Stimulated activated CD8-positive, alpha-beta memory T cell treated with anti-CD3 and anti-CD28 coated beads, Interleukin-4, amount 100 ng/mL, for 1 hour (primary cell): ENCODE measurements around the gene ACAN.

Source experiments
- DNase-seq, 2 donors: peaks; one replicate each; pipeline ENCODE4 v3.0.0-alpha.2; 2020; ENCODE audit warnings: low read depth in 2 of 2, low spot score in 1 of 2

The ACAN gene

DNA sequence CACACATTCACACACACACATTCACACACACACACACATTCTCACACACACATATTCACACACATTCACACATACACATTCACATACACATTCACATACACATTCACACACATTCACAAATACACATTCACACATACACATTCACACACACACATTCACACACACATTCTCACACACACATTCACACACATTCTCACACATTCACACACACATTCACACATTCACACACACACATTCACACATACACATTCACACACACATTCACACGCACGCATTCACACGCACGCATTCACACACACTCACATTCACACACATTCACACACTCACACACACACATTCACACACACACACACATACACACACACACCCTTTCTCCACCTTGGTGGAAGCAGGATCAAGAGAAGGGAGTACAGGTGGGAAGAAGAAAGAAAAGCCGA, 97.8 kb downstream of the ACAN start:
- DNase-seq = no peak

DNA sequence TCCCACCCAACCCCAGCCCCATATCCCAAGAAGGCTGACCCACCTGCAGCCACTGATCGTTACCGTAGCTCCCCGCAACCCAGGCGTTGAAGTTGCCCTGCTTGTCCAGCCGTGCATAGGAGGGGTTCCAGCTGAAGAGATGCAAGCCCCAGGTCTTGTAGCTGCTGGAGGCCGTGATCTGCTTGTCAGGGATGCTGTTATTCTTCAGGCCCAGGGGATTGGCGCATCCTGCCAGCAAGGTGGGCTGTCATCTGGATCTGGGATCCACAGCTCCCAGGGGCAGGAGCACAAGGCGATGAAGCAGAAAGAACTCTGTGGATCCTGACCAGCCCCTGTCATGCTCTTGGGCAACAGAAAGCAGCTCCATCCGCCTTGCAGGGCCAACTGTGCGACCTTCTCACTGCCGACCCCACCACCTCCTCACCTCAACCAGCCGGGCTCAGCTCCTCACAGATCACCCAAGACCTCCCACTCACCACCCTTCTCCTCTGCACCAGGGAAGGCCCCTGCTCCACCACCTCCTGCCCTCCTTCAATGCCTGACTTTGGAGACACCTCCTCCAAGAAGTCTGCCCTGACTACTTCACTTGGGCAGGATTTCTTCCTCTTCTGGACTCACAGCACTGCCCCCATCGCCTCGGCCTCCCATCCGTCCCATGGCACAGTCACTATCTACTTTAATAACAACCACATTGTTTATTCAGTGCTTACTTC, 98.4 kb downstream of the ACAN start:
- DNase-seq = no peak

DNA sequence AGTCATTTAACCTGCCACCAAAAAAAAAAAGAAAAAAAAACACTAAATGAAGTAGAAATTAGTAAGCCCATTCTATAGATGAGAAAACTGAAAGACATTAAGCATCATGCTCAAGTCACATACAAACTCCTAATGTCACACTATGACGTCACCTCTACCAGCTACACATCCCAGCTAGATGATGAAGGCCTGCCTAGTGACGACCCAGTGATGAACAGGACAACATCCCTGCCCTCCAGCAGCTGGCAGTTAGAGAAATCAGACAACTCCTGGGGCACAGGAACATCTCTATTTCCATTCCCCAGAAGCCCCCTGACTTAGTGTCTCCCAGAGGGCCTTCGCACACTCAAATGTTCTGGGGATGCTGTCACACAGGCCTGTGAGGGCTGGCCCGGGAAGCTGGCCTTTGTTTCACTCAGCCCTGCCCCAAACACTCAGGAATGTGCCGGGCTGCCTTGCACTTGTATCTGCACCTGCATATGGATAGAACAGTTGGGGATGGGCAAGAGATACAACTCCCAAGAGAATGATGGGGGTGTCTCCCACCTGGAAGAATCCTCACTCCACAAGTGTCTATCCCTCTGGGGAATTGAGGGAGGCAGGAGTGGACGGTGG, 99.1 kb downstream of the ACAN start:
- DNase-seq = no peak

DNA sequence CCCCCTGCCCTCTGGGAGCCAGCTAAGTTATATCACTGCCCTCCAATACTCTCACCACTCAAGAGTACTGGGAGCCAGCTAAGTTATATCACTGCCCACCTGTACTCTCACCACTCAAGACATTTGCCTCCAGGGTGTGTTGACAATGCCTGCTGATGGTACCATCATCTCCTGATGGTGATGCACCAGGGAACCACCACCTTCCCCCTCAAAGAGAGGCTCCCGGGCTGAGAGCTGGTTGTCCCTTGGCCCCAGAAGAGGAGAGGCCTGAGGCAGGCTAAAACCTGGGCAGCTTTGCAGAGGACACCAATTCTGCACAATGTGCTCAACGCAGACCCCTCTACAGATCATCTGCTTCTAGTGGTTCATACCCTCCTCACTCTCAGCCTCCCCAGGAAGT, 99.6 kb downstream of the ACAN start:
- DNase-seq = no peak

DNA sequence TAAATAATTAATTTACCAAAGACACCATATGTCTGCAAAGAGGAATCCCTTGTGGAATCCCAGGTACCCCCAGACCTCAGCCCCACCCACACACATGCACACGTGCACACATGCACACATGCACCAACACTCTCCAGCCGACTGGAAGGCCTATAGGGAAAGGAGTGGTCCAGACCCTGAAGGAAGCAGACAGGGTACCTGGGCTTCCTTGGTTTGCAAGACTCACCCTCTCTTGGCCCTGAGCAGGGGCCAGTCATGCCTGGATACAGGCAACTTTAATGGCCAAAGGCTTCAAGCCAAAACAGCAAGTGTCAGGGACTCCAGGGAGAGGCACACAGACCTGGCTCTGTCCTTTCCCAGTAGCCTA, 101.0 kb downstream of the ACAN start:
- no peak for DNase-seq

DNA sequence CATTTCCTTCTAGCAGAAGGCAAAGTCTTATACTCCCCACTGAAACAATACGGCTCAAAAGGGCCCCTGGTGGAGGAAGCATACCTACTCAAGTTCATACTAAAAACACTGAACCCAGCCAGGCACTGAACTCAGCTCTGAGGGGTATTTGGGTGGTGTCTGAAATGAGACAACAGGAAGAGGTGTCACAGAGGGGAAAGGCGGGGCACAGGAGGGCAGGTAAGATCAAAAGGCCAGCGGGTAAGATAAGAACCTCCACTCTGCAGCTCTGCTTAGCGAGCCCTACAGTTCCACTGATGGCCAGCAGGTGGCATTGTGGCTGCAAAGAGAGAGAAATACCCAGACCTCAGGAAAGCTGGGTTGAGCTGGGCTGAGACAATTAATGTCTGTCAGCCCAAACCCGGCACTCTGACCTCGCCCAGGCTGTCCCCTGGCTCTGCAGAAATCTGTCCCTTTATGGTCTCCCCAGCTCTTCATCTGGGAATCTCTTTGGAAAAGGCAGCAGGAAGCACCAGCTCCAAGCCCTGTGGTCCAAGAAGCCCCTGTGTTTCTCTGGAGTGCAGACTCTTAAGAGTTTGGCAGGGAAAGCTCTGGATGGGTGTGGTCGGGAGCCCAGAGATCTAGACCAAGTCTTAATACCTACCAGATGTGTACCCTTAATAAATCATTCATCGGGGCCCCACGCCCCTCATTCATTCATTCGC, 101.5 kb downstream of the ACAN start:
- DNase-seq = peak; percentile 82 to 88

DNA sequence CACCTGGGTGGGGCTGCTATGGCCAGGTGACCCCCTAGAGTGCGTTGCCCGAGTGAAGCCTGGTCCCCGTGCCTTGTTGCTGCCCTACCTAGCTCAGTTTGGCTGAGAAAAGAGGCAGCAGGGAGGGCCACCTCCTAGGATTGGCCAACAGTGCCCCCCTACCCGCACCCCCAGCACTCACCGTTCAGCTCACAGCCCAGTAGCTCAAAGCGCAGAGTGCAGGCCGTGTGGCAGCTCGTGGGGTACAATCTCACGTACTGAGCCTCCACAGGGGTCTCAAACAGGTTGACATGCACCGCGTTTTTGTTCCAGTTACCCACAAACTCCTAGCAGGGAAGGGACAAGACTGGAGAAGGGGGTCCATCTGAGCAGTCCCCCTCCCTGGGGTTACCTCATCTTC, 102.3 kb downstream of the ACAN start:
- no peak for DNase-seq

DNA sequence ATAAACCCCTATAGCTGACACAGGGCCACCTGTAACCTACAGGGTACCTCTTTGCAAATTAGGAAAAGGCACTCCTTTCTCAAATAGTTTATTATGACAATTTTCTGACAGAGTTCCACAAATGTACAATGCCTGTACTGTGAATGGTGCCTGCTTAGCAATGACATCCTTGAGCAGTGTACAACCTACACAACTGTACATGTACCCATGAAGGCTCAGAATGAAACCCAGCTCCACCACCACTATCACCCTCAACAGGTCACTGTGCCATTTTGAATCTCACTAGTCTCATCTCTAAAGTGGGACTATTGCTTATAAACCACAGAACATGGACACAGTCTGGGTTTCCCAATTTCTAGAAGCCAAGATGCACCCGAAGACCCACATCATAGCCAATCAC, 102.9 kb downstream of the ACAN start:
- no peak for DNase-seq

DNA sequence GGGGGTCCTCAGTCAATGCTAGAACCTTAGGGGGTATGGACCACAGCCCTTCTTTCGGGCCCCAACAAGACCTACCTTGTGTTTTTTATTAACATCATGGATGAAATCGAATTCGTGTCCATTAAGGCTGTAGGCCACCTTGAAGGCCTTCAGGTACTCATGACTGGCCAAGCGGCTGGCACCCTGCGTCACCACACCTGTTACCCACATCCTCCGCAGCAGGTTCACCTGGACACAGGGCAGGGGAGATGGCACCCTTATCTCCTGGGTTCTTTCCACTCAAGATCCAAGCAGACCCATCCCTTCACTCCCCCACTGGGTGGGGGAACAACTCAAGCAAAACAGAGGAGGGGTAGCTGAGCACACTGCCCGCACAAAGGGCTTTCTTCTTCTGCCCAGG, 103.3 kb downstream of the ACAN start:
- no peak for DNase-seq

DNA sequence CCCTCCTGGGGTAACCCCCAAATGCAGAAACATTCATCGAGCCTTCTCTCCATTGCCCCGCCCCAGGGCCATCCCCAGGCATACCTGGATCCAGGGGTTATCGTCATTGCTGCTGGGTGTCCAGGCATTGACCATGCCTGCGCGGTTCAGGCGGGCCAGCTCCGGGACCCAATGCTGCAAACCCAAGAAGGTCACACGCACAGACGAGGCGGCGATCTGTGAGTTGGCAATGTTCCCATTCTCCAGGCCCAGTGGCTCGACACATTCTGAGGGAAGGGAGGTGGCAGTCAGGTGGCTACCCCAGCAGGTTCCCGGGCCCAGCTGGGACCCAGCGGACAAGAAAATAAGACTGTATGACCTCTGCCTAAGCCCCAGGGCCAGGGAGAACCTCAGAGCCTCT, 103.9 kb downstream of the ACAN start:
- no peak for DNase-seq

DNA sequence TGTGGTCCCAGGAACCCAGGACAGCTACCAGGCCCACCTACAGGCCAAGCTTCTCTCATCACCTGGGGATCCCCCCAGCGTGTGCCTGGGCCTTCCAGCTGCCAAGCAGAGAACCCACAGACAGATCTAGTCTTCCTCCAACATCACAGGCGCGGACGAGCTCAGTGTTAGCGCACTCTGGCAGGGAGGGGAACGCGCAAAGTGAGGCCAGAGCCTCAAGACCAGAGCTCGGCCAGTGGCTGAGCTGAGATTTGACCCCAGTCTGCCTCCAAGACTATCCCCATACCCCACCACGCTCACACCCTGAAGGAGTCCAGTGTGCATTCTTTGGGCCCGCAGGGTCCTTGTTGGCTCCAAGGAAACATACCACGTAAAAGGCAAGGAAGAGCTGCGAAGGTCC, 104.9 kb downstream of the ACAN start:
- no peak for DNase-seq

DNA sequence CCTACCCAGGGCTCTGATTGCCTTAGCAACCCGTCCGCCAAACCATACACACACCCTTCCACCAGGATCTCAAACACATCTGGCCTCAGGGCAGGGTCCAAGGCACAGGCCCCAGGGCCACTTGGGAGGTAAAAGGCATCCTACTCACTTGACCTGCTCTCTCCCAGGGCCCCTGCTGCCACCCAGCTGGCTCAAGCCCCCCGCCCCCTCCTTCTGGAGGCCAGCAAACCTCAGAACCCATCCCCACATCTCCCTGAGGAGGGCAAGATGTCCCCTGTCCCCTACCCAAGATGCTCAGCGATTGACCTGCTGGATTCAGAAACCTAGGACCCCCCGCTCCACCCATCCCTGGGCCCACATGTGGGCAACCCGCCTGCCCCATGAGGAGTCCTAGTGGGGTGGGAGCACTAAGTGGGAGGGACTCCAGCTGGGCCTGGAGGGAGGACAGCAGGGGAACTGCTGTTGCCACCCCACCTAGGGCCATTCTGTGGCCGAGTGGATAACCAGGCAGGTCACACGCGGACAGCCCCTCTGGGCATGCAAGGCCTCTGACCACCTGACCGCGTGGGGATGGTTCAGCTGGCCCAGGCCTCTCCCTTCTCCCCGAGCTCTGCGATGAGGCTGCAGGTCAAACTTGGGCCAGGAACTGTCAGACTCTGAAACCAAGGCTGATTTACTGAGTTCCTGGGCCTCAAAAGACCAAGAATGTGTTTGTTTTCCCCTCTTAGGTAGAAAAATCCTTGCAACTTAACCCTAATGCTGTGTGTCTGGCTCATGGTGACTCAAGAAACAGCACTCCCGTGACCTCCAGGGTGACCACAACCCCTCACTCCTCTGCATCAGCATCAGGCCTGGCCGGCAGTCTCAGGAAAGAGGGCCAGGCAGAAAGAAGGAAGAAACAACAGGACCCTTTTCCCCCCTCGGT, 105.7 kb downstream of the ACAN start:
- no peak for DNase-seq

DNA sequence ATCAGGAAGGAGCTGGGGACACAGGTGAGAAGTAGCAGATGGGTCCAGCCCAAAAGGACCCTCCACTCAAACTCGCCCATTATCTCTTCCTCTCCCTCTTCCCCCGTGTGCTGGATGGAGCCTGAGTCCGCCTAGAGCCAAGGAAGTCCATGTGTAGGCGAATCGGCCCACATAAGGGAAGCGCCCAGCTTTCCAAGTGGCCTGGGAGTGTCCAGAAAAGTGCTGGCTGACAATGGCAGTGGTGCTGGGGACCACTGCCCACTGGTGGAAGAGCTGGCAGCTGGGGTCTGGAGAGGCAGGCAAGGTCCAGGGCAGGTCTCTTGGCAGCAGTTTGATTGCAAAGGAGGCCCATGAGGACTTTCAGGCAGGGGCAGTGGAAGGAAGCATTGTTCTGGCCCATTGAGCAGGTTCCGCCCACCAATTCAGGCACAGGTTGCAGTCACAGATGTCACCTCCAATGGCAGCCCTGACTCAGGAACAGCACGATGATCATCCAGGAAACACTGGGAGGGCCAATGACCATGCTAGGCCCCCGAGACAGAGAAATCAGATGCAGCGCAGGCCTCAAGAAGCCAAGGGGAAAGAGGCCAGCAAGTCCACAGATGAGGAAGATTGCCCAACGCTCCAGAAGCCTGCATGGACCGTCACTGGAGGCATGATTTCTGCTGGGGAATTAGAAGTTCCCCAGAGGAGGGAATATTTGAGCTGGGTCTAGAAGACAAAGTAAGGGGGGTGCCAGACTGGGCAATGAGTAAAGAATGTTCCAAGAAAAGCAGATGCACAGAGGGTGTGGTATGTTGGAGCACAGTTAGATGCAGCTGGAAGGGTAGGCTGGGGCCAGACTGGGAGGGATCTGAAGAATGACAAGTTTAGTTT, 107.0 kb downstream of the ACAN start:
- no peak for DNase-seq

DNA sequence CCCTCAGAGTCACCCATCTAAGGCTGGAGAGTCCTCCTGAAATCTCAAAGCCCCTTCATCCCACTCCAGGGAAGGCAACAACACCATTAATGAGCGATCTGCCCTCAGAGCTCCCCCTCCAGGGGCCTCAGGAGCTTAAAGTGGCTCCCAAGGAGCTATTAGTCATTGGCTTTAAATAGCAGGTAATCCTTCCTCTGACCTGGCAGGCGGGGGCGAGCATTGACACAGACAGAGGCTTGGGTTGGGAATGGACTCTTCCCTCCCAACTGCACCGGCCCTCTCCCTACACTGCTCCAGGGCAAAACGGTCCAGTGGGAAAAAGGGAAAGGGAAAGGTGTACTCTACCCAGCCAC, 108.5 kb downstream of the ACAN start:
- no peak for DNase-seq

DNA sequence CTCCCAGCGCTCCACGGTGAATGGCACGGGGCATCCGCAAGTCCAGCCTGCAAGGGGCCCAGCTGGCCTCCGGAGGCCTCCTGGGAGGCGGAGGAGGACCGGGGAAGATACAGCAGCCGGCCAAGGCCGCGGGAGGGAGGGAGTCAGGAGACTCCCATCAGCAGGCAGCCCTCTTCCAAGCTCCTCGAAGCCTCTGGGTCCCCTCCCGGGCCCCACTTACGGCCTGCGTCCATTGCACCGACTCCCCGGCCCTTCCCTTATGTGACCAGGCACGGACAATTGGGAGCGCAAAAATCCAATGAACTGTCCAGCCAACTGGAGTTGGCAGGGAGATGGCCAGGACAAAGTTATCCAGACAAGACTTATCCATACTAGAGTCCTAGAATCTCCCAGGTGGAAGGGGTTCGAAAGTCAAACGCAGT, 109.3 kb downstream of the ACAN start:
- DNase-seq = no peak

DNA sequence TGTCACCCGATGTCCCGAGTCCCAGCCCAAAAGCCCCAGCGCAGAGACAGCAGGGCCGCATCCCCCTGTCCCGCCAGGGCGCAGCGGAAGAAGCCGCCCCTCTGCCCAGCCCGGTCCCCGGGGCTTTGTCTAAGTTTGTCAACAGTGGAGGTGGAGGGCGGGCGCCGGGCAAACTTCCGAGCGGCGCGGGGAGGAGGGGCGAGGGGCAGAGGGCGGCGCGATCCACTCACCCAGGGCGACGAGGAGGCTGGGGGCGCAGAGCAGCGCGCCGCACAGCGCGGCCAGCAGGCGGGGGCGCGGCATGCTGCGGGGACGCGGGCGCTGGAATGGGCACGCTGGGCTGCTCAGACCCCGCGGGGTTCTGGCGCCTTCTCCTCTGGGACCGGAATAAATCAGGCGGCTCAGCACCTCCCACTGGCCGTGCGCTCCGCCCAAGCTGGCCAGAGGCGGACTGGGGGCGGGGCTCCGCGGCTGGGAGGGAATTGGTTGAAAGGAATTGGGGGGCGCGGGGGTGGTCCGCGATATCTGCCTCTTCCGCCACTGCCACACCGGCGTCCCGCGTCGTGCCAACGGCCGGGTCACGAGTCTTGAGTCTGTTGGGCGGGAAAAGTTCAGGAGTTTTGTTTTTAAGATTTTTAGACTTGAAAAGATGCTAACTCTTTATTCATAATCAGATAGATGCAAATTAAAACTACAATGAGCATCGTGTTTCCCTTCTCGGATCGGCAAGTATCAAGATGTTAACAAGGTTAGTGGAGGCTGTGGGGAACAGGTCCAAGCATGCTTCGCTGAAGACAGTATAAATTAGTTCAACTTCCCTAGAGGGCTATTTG, 110.0 kb downstream of the ACAN start, which contains the start of gene MFGE8:
TSS of gene MFGE8 (minus strand) at position 363 of the 833 bp plus-strand sequence. CDS start at position 303, 60 bp downstream.
- DNase-seq = peak; percentile 23 to 41

DNA sequence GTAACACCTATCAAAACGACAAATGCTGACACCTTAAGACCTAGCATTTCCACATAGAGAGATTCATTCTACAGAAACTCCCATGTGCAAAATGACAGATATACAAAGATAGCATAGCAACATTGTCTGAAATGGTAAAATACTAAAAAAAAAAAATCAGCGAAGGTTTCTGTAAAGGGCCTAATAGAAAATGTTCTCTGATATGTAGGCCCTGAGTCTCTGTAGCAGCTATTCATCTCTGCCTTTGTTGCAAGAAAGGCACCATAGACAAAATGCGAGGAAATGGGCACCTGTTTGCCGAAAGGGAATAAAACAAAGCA, 110.6 kb downstream of the ACAN start:
- DNase-seq = no peak

DNA sequence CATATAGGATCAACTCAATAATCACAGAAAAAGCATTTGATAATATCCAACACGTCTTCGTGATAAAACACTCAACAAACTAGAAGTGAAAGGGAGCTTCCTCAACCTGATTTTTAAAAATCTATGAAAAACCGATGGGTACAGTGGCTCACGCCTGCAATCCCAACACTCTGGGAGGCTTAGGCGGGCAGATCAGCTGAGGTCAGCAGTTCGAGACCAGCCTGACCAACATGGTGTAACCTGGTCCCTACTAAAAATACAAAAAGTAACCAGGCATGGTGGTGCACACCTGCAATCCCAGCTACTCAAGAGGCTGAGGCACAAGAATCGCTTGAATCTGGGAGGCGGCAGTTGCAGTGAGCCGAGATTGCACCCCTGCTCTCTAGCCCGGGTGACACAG, 112.1 kb downstream of the ACAN start:
- DNase-seq = no peak

DNA sequence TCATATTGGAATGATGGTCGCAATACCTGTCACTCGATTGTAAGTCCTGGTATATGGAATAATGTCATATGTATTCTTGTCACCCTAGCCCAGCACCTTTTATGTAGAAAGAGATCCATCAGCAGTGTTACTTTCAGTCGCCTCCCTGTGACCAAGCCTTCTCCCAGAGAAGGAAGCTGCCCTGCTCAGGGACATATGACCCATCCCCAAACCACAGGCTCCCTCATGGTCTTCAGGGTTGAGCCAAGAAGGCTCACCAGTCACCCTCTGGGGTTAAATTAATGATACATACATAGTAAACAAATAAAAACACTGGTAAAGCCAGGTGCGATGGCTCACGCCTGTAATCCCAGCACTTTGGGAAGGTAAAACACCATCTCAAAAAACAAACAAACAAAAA, 114.5 kb downstream of the ACAN start:
- no peak for DNase-seq

DNA sequence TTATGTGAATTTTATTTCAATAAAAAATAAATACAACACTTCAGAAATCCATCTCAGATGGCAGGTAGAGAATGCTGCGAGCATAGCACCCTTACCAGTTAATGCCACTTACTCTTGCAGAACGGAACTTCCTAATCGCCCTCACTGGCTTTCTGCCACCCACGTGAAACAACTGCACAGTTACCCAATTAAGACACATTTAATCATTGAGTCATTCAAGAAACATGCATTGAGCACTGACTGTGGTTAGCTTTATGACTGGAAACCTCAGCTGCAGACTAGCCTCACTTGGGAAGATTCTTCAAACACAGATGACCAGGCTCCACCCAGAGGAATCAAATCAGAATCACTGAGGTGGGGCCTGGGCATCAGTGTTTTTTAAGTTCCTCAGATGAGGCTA, 115.5 kb downstream of the ACAN start:
- DNase-seq = no peak
